Embryonic facial prominence (tissue), 1 donor: ENCODE measurements around the gene FCER1G.
"Not testable (repeated sequence)": the region's sequence is repeated elsewhere in the genome, so short reads cannot be mapped to it uniquely, and the experiment has no call there.

Source experiments
- DNase-seq: peaks from one replicate; pipeline ENCODE4 v3.0.0-alpha.2; 2016; ENCODE audit errors: extremely low spot score

Gene FCER1G

GRCh38 chr1:161229896-161230295 lies 14.8 kb downstream of the FCER1G start:
- DNase-seq = no peak

GRCh38 chr1:161230762-161231161 lies 15.7 kb downstream of the FCER1G start:
- DNase-seq = no peak

GRCh38 chr1:161233102-161233501 lies 18.0 kb downstream of the FCER1G start:
- DNase-seq = no peak

GRCh38 chr1:161235957-161236775 lies 21.1 kb downstream of the FCER1G start:
- no peak for DNase-seq

- no peak for DNase-seq
Observed at GRCh38 chr1:161238039-161238473, 23.0 kb downstream of the FCER1G start, which contains the start of gene NR1I3. NR1I3 (minus strand) TSS chr1:161238203; CDS start chr1:161236565, 1,638 bp downstream.

- no peak for DNase-seq
Observed at GRCh38 chr1:161241682-161242081, 26.6 kb downstream of the FCER1G start.

- no peak for DNase-seq
Observed at GRCh38 chr1:161242313-161242712, 27.2 kb downstream of the FCER1G start.

- no peak for DNase-seq
Observed at GRCh38 chr1:161244888-161245287, 29.8 kb downstream of the FCER1G start.

- DNase-seq = not testable (repeated sequence)
Observed at GRCh38 chr1:161250100-161250499, 35.0 kb downstream of the FCER1G start.

GRCh38 chr1:161250829-161251228 lies 35.7 kb downstream of the FCER1G start:
- no peak for DNase-seq

- DNase-seq = no peak
Observed at GRCh38 chr1:161251579-161251978, 36.5 kb downstream of the FCER1G start.

GRCh38 chr1:161255302-161255701 lies 40.2 kb downstream of the FCER1G start:
- DNase-seq = not testable (repeated sequence)

GRCh38 chr1:161255955-161256520 lies 40.9 kb downstream of the FCER1G start:
- DNase-seq = not testable (repeated sequence)

- not testable (repeated sequence) for DNase-seq
Observed at GRCh38 chr1:161257109-161257508, 42.0 kb downstream of the FCER1G start.

- DNase-seq = peak; percentile 66
Observed at GRCh38 chr1:161258439-161259344, 43.6 kb downstream of the FCER1G start, which contains the start of gene PCP4L1. PCP4L1 (plus strand) TSS chr1:161258745; CDS start chr1:161258975, 230 bp downstream.

- no peak for DNase-seq
Observed at GRCh38 chr1:161259345-161259702, 44.2 kb downstream of the FCER1G start.

GRCh38 chr1:161259765-161260164 lies 44.7 kb downstream of the FCER1G start:
- no peak for DNase-seq

GRCh38 chr1:161260376-161261260 lies 45.5 kb downstream of the FCER1G start:
- no peak for DNase-seq

- DNase-seq = no peak
Observed at GRCh38 chr1:161261261-161262235, 46.5 kb downstream of the FCER1G start.

GRCh38 chr1:161265305-161265704 lies 50.2 kb downstream of the FCER1G start:
- no peak for DNase-seq
